ENCODE results near the gene SETDB1. TPM values are rescaled to one million over a fixed set of nuclear protein-coding genes. Genes with fewer than 3 reads are reported as not detected.

Gene SETDB1
- total and polyA plus RNA-seq, 2 experiments from 2014 or later = 12.9 to 33.7 TPM

DNA sequence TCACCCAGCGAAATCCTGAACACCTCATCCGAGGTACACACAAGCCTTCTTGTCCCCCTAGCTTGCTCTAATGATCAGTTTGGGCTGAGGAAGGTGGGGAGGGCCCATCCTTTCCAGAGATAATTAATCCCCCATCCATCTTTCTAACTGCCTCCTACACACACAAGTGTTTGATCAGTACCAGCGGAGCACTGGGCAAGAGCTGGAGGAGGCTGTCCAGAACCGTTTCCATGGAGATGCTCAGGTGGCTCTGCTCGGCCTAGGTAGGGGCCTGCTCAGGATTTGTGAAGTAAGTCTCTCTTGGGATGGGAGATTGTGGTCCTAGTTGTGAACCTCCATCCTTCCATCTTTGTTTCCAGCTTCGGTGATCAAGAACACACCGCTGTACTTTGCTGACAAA, 61.8 kb downstream of the SETDB1 start:
- Histone ChIP-seq H3K27me3 (no peaks in the 10 kb centered on the region), H3K9me3 (ENCODE audit: low read depth) (no peaks in the 10 kb centered on the region), H3K36me3 (replicated peaks; ENCODE audit: insufficient read depth, low read depth) (no peaks in the 10 kb centered on the region), H3K4me2 (no peak overlapping the region), H3K79me2 (no peaks in the 10 kb centered on the region), H2AFZ (no peak overlapping the region), H3K4me3 (no peak overlapping the region), H4K20me1 (ENCODE audit: insufficient read depth, poor library complexity, severe bottlenecking) (no peaks in the 10 kb centered on the region), H3K4me1 (ENCODE audit: insufficient read depth) (peaks cover 3% of the 10 kb centered on the region), H3K27ac (no peak overlapping the region), H3K9me2 (replicated peaks; ENCODE audit: insufficient read depth) (no peaks in the 10 kb centered on the region)
- DNase-seq (ENCODE audit: low spot score) = no peak
- no peak for TF ChIP-seq EZH2phosphoT487 (IDR thresholded peaks at IDR 0.05; ENCODE audit: low read depth, severe bottlenecking, unreplicated experiment)
- TF ChIP-seq CTCF (IDR thresholded peaks at IDR 0.05; ENCODE audit: poor library complexity) = no peak
- TF ChIP-seq EZH2 (IDR thresholded peaks at IDR 0.05; ENCODE audit: borderline replicate concordance) = no peak
- WGBS (ENCODE audit: low lambda C conversion rate, missing lambda C conversion rate) = 90% methylated on average over 7 of the region's 7 CpGs

DNA sequence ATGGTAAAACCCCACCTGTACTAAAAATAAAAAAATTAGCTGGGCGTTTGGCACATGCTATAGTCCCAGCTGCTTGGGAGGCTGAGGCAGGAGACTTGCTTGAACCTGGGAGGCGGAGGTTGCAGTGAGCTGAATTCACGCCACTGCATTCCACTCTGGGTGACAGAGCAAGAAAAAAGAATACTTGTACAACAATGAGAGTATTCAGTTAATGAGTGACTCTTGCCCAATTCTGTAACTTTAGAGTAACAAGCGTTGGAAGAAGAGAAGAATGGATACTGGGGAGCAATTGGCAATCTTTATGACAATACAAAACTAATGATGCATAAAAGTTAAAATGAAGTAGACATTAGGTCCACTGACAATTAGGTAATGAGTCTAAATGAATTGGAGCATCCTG, 66.5 kb downstream of the SETDB1 start:
- Histone ChIP-seq H3K9me3 (ENCODE audit: low read depth) (no peaks in the 10 kb centered on the region), H3K4me1 (ENCODE audit: insufficient read depth) (no peaks in the 10 kb centered on the region), H3K27ac (no peak overlapping the region), H3K36me3 (replicated peaks; ENCODE audit: insufficient read depth, low read depth) (no peaks in the 10 kb centered on the region), H3K4me2 (no peak overlapping the region), H3K4me3 (no peak overlapping the region), H3K79me2 (no peaks in the 10 kb centered on the region), H4K20me1 (ENCODE audit: insufficient read depth, poor library complexity, severe bottlenecking) (no peaks in the 10 kb centered on the region), H2AFZ (no peak overlapping the region), H3K27me3 (no peaks in the 10 kb centered on the region), H3K9me2 (replicated peaks; ENCODE audit: insufficient read depth) (no peaks in the 10 kb centered on the region)
- no peak for DNase-seq (ENCODE audit: low spot score)
- WGBS (ENCODE audit: low lambda C conversion rate, missing lambda C conversion rate) = 76% methylated on average over 4 of the region's 4 CpGs
- TF ChIP-seq CTCF (IDR thresholded peaks at IDR 0.05; ENCODE audit: poor library complexity) (no peak), EZH2 (IDR thresholded peaks at IDR 0.05; ENCODE audit: borderline replicate concordance) (no peak), EZH2phosphoT487 (IDR thresholded peaks at IDR 0.05; ENCODE audit: low read depth, severe bottlenecking, unreplicated experiment) (no peak)

- H3K4me3 ChIP-seq = no peak overlapping the region
- no peak for DNase-seq (ENCODE audit: low spot score)
- WGBS (ENCODE audit: low lambda C conversion rate, missing lambda C conversion rate) = 90% methylated on average over 3 of the region's 3 CpGs
These were observed 68.1 kb downstream of the SETDB1 start for GRCh38 chr1:150994248-150994647.

More at GRCh38 chr1:150994248-150994647, 68.1 kb downstream of the SETDB1 start:
- H3K4me1 ChIP-seq (ENCODE audit: insufficient read depth) = no peaks in the 10 kb centered on the region
- H2AFZ ChIP-seq = no peak overlapping the region
- H3K4me2 ChIP-seq = no peak overlapping the region
- no peak overlapping the region for H3K27ac ChIP-seq
- TF ChIP-seq CTCF (IDR thresholded peaks at IDR 0.05; ENCODE audit: poor library complexity) = no peak
- no peak for TF ChIP-seq EZH2phosphoT487 (IDR thresholded peaks at IDR 0.05; ENCODE audit: low read depth, severe bottlenecking, unreplicated experiment)
- no peak for TF ChIP-seq EZH2 (IDR thresholded peaks at IDR 0.05; ENCODE audit: borderline replicate concordance)
- H3K27me3 ChIP-seq = no peaks in the 10 kb centered on the region
- H3K79me2 ChIP-seq = no peaks in the 10 kb centered on the region
- H3K9me2 ChIP-seq (replicated peaks; ENCODE audit: insufficient read depth) = no peaks in the 10 kb centered on the region
- no peaks in the 10 kb centered on the region for H4K20me1 ChIP-seq (ENCODE audit: insufficient read depth, poor library complexity, severe bottlenecking)
- no peaks in the 10 kb centered on the region for H3K9me3 ChIP-seq (ENCODE audit: low read depth)
- H3K36me3 ChIP-seq (replicated peaks; ENCODE audit: insufficient read depth, low read depth) = no peaks in the 10 kb centered on the region
